GM18873 (cell line): Measurements from ENCODE around the gene RRAS2.
A peak's percentile ranks its signal among the peaks of the same experiment; 100 is the strongest.
"Not testable (repeated sequence)": the region's sequence is repeated elsewhere in the genome, so short reads cannot be mapped to it uniquely, and the experiment has no call there.

Source experiments
- ATAC-seq: cut with Tn5 transposase; IDR thresholded peaks from one replicate; pipeline ENCODE4 v1.9.1; 2021; ENCODE audit warnings: mild to moderate bottlenecking, moderate library complexity, moderate number of reproducible peaks; ENCODE audit not compliant: unreplicated experiment, low FRiP score

Gene RRAS2

DNA sequence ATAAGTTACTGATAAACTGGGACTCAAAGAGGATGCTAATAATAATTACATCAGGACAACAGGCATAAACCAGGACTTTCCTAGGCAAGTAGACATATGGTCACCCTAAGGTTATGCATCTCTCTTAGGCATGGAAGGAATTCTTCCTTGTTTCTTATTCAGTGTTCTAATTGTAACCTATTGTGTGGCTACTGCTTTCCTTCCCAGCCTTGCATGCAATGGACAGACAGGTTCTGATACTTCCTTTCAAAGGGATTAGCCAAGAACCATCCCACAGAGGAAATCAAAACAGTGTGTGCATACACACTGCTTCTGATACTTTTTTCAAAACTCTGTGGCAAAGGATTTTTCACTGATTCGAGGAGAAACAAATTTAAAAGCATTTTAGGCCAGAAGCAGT is 48.3 kb downstream of the RRAS2 start:
- ATAC-seq = no peak

DNA sequence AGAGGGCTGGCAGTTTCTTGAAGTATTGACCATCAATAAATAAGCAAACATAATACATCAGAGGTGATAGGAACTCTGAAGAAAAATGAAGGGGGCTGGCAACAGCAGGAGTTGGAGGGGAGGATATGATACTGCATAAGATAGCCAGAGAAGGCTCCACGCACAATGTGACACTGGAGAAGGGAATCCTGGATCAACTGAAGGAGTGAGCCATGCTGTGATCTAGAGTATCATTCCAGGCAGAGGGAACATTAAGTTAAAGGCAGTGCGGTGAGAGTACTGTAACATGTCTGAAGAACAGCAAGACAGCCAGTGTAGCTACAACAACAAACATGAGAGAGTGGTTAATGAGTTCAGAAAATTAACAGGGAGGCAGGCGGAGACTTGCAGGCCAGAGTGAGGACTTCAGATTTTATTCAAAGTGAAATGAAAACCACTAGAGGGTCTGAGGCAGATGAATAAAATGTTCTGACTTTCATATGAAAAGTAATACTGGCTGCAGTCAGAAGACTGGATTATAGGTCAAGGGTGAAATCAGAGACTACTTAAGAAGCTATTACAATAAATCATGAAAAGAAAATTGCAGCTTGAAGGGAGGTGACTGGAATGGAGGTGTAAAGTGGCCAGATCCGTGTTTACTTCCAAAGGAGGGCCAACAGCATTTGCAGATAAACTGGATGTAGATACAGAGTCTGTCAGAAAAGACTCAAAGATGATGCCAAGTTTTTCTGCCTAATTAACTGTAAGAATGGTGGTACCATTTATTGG is 49.4 kb downstream of the RRAS2 start:
- ATAC-seq = no peak

DNA sequence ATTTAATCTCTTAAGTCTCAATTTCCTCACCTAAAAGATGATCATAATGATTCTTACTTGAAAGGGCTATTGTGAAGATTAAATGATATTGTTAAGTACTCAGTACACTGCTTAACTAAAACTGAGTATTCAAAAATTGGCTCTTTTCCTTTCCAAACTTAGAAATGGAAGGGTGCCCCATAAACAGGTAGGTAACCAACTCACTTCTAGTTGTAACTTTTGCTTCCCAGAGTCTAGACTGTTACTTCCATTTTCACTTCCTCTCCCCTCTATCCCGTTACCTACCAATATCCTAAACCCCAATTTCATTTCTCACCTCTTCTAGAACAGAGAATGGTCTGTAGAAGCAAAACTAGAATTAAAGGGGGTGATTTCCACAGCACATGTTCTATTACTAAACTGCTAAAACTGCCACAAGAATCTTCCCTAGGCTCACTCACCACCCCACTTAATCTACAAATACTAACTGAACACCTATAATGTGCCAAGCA is 50.0 kb downstream of the RRAS2 start:
- peak; percentile 48 for ATAC-seq

DNA sequence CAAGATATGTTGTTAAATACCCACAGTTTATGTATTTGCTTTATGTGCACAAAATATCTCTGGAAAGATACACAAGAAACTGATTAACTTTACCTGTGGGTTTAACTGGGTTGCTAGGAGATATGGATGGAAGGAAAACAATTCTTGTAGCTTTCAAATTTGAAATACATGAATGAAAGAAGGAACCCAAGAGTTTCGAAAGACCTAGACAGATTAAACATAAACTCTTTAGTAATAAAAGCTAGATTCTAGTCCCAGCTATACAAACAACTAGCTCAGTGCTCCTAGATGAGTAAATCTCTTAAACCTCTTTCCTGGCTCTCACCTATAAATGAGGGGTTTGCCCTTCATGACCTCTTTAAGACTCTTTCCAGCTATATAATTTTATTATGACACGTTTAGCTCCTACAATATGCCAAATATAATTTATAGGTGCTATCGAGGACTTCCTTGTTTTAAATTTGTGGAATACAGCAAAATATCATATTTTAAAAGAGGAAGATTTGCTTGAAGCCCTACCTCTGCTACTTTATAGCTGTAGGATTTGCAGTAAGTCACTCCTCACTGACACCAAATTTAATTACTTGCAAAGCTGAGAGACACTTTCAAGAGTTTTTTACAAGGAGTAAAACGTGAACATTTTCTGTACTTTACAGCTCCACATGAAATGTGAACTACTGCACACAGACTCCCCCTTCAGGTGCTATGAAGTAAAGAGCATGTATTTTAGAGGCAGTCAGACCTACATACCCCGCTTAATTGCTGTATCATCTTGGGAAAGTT is 50.7 kb downstream of the RRAS2 start:
- no peak for ATAC-seq

DNA sequence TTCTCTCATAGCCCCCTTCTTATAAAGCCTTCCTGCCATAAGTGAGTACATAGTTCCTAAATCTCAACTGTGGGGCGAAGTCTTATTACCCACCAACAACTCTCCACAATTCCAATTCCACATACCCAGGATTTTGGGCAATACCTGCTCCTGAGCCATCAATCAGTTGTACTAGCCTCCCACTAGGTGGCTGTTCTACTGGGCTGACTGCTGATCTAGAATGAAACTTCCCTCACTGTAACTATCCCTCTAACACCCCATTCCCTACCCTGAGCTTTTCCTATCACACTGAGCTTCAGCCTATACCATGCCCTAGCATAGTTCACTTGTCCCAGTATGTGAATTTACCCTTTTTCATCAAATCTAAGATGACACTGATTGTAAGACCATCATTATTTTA is 52.5 kb downstream of the RRAS2 start:
- ATAC-seq = no peak

DNA sequence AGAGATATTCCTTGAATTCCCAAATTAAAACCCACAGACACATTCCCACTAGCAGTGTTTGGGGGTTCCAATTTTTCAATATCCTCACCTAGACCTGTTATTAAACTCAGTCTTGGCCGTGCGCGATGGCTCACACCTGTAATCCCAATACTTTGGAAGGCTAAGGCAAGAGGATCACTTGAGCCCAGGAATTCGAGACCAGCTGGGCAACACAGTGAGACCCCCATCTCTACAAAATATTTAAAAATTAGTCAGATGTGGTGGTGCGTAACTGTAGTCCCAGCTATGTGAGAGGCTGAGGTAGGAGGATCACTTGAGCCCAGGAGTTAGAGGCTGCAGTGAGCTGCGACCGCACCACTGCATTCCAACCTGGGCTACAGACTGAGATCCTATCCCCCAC is 53.3 kb downstream of the RRAS2 start:
- ATAC-seq = no peak

DNA sequence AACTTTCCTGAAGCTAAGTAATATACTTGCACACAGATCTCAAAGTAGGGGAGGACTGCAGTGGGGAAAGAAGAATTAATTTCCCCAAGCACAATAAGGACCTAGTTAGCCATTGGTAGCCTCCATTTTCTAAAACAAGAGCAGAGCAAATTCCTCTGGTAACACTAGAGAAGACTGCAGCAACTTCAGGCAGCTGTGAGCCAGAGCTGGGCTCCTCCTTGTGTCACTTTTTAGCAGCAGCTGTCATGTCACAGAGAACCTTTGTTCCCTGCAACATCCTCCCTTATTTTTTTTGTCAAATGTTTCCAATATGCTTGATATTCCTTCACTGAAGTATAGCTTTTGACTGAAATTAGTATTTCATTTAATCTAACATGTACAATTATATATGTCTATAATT is 54.4 kb downstream of the RRAS2 start:
- ATAC-seq = no peak

DNA sequence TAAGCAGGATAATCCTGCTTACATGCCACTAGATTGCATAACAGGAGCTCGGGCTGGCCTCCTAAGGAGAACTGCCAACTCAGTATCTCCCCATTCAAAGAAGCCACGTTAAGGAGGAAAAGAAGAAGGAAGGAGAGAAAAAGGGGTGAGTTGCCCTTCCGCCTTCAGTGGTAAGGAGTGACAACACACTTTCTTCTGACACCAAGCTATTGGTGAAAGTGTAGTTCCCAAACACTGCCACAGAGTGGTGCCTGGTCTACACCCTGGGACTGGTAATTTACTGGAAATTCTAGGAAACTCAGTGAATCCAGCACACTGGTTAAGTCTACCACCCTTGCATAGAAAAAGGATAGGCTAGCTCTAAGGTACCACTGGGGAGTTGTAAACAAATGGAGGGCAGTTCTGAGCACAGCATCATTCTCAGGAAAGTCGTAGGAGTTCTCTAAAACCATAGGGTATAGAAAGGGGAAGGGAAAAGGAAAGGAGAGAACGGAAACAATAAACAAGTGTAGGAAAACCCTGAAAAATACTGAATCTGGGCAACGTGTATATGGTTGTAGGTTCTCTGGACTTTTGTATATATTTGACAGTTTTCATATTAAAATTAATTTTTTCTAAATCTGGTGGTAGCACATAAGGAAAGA is 58.2 kb downstream of the RRAS2 start:
- ATAC-seq = peak; percentile 52

DNA sequence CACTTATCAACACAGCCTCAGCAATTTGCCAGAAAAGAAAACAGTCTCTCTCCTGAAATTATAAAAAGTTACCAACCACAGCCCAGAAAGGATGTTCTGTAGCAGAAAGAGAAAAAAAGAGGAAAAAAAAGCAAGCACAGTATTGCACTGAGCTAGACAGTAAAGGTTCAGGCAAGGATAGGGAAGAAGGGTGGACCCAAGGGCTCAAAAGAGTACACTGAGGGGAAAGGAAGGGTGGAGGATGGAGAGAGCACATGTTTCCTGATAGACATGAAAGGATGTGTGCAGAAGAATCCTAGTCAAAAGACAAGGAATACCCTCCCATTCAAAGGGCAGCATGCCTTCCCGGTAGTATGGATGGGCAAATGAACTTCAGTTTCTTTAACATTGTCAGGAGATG is 59.1 kb downstream of the RRAS2 start:
- ATAC-seq = no peak

DNA sequence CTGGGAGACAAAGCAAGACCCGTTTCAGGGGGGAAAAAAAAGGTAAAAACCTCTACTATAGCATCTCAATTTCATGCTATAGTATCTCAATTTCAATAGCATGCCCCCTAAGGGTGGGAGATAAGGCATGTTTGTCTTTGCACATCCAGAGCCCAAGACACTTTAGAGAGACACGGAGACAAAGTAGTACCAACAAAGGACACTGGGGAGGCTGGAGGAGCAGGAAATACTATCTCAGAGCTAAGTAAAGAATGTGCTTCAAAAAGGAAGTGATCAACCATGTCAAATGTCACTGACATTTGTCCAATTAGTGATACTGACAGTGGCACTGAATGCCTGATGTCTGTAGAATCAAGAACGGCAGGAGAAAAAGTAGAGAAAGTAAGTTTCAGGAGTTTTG is 68.6 kb downstream of the RRAS2 start:
- ATAC-seq = no peak

DNA sequence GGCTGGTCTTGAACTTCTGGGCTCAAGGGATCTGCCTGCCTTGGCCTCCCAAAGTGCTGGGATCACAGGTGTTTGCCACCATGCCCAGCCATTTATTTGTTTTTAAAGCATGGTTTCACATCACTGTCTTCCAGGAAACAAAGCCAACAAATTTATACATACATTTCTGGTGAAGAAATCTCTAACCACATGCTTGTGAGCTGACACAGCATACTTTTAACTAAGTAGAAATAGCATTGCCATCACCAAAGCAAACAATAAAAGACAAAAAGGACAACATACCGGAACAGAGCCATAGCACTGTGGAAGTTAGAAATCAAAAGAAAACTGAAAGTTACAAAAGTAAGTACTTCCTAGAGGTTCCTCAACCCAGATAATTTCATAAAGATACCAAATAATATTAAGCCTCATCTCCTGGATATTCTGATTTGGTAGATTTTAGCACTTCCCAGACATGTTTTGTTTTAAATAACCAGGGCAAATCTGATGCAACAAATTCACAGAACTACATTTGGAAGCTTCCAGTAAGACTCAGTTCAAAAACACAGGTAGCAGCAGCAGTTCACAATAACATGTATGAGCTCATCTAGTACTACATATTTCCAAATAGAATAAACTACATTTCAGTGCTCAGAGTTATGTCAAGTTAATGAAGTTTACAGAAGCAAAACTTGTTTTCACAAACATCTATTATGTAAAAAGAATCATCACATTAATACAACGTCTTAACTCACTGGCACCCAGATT is 70.6 kb downstream of the RRAS2 start:
- no peak for ATAC-seq

DNA sequence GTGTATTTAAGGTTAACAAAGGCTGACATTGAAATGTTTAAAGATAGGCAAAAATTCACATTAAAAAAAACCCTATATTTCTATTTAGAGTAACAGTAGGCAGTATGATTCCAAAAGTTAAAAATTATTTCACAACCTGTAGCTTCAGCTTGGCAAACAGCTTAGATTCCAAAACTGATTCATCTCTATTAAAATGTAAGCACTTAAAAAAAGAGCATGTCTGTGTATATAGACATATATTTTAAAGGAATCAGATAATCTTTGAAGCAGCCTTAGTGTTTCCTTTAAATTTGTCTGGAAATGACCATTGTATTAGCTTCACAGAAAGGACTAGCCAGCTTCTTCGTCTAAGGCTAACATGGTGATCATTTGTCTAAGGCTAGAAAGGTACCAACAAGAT is 80.1 kb downstream of the RRAS2 start:
- ATAC-seq = not testable (repeated sequence)

DNA sequence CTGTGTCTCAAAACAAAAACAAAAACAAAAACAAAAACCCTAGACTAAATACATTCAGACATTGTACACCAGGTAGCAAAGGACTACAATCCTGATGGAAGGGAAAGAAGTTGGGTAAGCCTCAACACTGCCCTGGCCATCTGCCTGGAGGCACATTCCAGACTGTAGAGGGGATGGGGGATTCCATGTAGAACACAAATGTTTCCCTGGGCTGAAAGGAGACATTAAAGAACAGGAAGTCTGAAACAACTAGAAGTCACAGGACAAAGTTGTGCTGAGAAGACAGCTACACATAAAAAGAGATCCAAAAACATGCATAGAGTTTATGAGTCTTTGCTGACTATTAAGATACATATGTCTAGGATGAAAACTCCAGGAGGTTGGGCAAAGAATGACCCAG is 83.9 kb downstream of the RRAS2 start:
- no peak for ATAC-seq

DNA sequence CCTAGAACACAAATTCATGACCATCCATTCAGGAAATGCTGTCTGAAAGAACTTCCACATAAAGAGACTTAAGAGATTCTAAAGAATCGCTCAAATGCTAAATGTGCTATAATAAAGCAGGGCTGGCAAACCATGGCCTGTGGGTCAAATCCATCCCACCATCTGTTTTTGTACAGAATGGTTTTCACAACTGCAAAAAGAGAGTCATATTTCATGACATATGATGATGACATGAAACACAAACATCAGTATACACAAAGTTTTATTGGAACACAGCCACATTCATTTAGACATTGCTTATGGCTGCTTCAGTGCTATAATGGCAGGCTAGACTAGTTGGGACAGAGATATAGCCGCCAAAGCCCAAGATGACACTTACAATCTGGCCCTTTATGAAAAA is 85.1 kb downstream of the RRAS2 start:
- no peak for ATAC-seq

DNA sequence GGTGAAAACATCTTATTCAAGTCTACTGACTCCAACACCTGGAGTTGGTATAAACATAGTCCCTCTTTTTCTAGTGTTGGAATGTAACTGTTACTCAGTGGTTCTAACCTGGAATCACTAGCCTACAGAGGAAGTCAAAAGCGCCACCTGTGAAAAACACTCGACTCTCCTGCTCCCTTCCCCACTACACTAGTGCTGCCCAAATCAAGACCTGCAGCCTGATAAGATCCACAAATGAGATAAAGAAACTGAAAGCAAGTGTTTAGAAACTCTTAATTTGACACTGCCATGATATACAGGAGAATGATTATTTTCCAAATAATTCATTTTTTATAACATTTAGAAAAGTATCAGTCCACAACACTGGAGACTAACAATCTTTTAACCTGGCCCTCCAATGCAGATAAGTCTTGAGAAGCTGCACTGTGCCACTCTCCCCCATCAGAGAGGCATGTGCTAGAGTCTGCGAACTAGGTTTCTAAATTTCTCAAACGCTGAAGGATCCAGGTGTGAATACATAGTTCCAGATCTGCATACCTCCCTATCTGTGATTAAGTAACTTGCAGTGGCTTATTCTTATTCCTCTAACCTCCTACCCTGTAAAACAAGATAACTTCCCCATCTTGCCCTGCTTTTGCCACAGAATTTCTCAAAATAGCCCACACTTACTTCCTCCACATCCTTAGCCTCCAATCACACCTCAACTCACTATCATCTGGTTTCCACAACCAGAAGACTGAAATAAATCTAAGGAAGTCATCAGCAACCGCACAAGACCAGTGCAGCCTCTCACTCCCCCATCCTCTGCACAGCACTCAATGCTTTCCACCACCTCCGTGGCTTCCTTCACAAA is 88.1 kb downstream of the RRAS2 start:
- no peak for ATAC-seq

DNA sequence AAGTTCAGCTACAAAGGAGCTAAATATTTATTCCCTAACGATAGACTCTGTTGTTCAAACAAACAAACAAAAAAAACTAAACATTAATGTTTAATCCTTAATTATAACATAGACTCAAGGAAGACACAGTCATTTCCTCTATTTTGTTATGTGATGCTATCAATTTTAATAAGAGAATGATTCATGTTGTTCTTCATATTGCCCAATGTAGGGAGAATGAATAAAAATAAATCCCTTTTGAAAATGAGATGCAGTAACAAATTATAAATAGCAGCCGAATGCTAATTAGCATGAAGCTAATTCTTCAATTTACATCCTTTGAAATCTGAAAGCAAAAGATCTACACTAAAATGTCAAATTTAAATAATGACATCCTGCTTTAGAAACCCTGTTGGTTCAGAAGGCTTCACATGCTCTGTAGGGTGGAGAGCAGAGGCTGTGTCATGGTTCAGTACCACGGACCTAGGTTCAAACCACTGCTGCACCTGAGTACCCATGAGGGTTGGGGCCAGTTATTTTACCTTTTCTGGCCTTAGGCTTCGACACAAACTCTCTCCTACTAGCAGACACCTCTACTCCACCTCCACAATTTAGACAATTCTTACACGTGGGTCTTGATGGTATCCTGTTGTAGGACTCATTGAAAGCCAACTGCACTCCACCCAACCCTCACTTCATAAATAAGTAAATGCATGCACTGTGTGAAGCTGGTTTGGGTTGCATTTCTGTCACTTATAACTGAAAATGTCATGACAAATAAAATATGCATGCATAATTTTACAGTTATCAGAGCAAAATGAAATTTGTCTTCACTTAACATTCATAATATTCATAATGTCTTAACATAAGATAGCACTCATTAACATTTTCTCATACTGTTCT is 89.0 kb downstream of the RRAS2 start:
- ATAC-seq = no peak

DNA sequence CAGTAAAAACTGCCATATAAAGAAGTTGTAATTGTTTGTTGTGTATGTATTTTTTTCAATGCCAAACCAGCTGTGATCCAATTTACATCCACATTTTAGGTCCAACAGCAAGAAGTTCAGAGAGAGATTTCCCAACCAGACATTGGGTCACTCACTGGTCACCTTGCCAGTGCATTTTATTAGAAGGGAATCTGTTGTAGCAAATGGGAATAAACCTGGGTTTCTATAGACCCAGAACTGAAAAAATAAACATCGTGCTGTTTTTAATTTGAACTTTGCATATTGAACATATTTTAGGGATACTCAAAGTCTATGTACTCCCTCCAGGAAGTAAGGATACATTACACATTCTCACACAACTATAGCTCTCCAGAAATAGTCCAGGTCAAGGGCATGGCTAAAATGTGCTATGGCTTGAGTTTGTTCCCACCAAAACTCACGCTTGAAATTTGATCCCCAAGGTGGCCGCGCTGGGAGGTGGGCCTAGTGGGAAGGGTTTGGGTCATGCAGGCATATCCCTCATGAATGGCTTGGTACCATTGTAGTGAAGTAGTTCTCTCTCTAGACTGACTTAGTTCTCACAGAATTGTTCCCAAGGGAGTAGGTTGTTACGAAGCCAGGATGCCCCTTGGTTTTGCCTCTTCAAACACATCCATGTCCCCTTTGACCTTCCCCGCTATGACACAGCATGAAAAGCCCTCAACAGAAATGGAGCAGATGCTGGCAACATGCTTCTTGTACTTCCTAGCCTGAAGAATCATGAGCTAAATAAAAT is 90.9 kb downstream of the RRAS2 start:
- ATAC-seq = no peak

DNA sequence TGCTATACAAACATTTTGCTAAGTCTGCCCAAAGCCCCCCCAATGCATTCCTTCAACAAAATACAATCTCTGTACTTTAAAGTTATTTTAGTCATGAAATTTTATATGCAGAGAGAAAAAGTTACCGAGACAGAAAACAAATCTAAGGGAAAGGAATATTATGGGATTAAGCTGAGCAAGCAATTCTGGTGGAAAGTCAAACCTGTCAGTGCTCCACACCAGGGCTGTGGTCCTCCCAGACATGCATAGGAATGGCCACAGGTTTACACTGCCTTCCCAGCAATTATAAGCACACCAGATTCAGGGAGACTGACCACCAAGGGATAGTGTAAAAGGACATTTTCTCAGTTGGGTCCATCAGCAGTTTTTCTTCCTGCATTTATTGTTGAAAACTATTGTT is 92.4 kb downstream of the RRAS2 start:
- ATAC-seq = no peak
